NCI-H446 treated with DMSO at 0.1 percent for 48 hours (cell line): ENCODE results near the gene CDH11.

ENCODE experiments used
- DNase-seq: peaks from one replicate; lab custom pipeline; 2025; lab: John Stamatoyannopoulos, UW

CDH11 gene

DNA sequence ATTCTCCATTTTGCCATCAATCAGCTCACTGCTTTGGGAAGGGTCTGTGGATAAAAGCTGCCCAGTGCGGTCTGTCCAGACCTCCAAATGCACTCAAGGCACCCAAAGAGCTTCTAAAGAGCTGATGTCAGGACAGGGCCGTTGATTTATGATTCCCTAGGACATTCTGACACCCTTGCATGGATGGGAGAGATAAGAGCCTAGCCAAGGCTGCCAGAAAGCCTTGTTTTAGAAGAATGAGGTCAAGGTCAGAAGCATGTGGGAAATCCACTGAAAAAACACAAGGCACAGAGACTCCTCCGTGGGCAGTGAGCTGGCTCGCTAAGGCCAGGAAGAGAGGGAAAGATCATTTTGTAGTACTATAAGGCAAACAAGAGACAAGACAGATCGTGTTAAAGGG is 214.0 kb downstream of the CDH11 start:
- DNase-seq, result no peak

GRCh38 chr16:64903770-64904169 is 218.1 kb downstream of the CDH11 start:
- DNase-seq, result no peak

GRCh38 chr16:64900517-64900916 is 221.3 kb downstream of the CDH11 start:
- no peak for DNase-seq

GRCh38 chr16:64900019-64900418 is 221.8 kb downstream of the CDH11 start:
- no peak for DNase-seq

GRCh38 chr16:64898159-64898558 is 223.7 kb downstream of the CDH11 start:
- DNase-seq, result no peak
